Loucy (cell line): ENCODE measurements around the gene ESYT3.

Source experiments
- H2AFZ ChIP-seq: fragments of 200-600 bp; sonication (generic); 2 replicates; pipeline ENCODE4 v1.6.0; 2016; ENCODE audit warnings: antibody characterized with exemption, mild to moderate bottlenecking, low read length, moderate library complexity
- H3F3A ChIP-seq: fragments of 200-600 bp; 2 replicates; pipeline ENCODE4 v1.6.0; 2016; ENCODE audit warnings: antibody characterized with exemption, low read depth, mild to moderate bottlenecking
- H3K27me3 ChIP-seq: fragments of 200-600 bp; sonication (generic); 2 replicates; pipeline ENCODE4 v1.6.1; 2014; ENCODE audit warnings: low read length, mild to moderate bottlenecking; ENCODE audit not compliant: insufficient read depth, poor library complexity, severe bottlenecking
- H3K36me3 ChIP-seq: fragments of 200-600 bp; sonication (generic); 2 replicates; pipeline ENCODE4 v1.6.1; 2016; ENCODE audit warnings: low read length; ENCODE audit not compliant: insufficient read depth
- H3K4me1 ChIP-seq: fragments of 200-600 bp; sonication (generic); 2 replicates; pipeline ENCODE4 v1.5.1; 2014; ENCODE audit warnings: low read length, mild to moderate bottlenecking; ENCODE audit not compliant: insufficient read depth, poor library complexity, severe bottlenecking
- H3K4me2 ChIP-seq: fragments of 200-600 bp; sonication (generic); 2 replicates; pipeline ENCODE4 v1.6.0; 2014; ENCODE audit warnings: antibody characterized with exemption, low read length, low read depth, mild to moderate bottlenecking; ENCODE audit not compliant: poor library complexity, severe bottlenecking
- H3K4me3 ChIP-seq: fragments of 200-600 bp; sonication (generic); 2 replicates; pipeline ENCODE4 v1.5.1; 2014; ENCODE audit warnings: low read length, mild to moderate bottlenecking, mixed read lengths; ENCODE audit not compliant: poor library complexity, severe bottlenecking
- H3K79me2 ChIP-seq: fragments of 200-600 bp; sonication (generic); 2 replicates; pipeline ENCODE4 v1.6.1; 2014; ENCODE audit warnings: low read length; ENCODE audit not compliant: insufficient read depth
- H3K9ac ChIP-seq: fragments of 200-600 bp; sonication (generic); 2 replicates; pipeline ENCODE4 v1.6.0; 2014; ENCODE audit warnings: mild to moderate bottlenecking, low read depth, low read length, moderate library complexity; ENCODE audit not compliant: poor library complexity, severe bottlenecking
- H3K9me2 ChIP-seq: fragments of 200-600 bp; sonication (generic); replicated peaks from 2 replicates; pipeline ENCODE4 v1.6.1; 2016; ENCODE audit warnings: low read depth, low read length, mixed read lengths
- H3K9me3 ChIP-seq: fragments of 200-600 bp; sonication (generic); 2 replicates; pipeline ENCODE4 v1.6.1; 2014; ENCODE audit warnings: mild to moderate bottlenecking, antibody characterized with exemption, low read length, low read depth; ENCODE audit not compliant: insufficient read depth
- H4K20me1 ChIP-seq: fragments of 200-600 bp; sonication (generic); 2 replicates; pipeline ENCODE4 v1.6.0; 2014; ENCODE audit warnings: antibody characterized with exemption, low read length, mild to moderate bottlenecking; ENCODE audit not compliant: insufficient read depth, poor library complexity, severe bottlenecking
- EZH2phosphoT487 ChIP-seq: fragments of 200-600 bp; IDR thresholded peaks from 2 replicates; pipeline ENCODE4 v1.6.1; 2018; ENCODE audit warnings: antibody characterized with exemption, mild to moderate bottlenecking, moderate library complexity, borderline replicate concordance
- TF ChIP-seq, protein P1 (sequence below): fragments of 200-600 bp; sonication (generic); conservative IDR thresholded peaks from 2 replicates; pipeline ENCODE4 v1.5.1; 2014; ENCODE audit warnings: mild to moderate bottlenecking, antibody characterized with exemption, low read length

Gene ESYT3

GRCh38 chr3:138432576-138433240 is 1.7 kb upstream of the ESYT3 start:
- H3K4me3 ChIP-seq, result no peak overlapping the region
- H2AFZ ChIP-seq, result no peak overlapping the region
- H4K20me1 ChIP-seq, result no peaks in the 10 kb centered on the region
- TF ChIP-seq EZH2phosphoT487, result no peak
- TF ChIP-seq, protein P1, sequence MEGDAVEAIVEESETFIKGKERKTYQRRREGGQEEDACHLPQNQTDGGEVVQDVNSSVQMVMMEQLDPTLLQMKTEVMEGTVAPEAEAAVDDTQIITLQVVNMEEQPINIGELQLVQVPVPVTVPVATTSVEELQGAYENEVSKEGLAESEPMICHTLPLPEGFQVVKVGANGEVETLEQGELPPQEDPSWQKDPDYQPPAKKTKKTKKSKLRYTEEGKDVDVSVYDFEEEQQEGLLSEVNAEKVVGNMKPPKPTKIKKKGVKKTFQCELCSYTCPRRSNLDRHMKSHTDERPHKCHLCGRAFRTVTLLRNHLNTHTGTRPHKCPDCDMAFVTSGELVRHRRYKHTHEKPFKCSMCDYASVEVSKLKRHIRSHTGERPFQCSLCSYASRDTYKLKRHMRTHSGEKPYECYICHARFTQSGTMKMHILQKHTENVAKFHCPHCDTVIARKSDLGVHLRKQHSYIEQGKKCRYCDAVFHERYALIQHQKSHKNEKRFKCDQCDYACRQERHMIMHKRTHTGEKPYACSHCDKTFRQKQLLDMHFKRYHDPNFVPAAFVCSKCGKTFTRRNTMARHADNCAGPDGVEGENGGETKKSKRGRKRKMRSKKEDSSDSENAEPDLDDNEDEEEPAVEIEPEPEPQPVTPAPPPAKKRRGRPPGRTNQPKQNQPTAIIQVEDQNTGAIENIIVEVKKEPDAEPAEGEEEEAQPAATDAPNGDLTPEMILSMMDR, result no peak
- H3K79me2 ChIP-seq, result no peaks in the 10 kb centered on the region
- no peak overlapping the region for H3K9ac ChIP-seq
- H3K4me1 ChIP-seq, result no peaks in the 10 kb centered on the region
- H3K9me2 ChIP-seq, result no peaks in the 10 kb centered on the region
- no peaks in the 10 kb centered on the region for H3K36me3 ChIP-seq
- no peak overlapping the region for H3K4me2 ChIP-seq
- no peaks in the 10 kb centered on the region for H3F3A ChIP-seq
- H3K27me3 ChIP-seq, result no peaks in the 10 kb centered on the region
- H3K9me3 ChIP-seq, result no peaks in the 10 kb centered on the region

GRCh38 chr3:138433892-138434275 is 532 bp upstream of the ESYT3 start:
- no peaks in the 10 kb centered on the region for H3F3A ChIP-seq
- H3K9me3 ChIP-seq, result no peaks in the 10 kb centered on the region
- no peaks in the 10 kb centered on the region for H3K4me1 ChIP-seq
- H3K9me2 ChIP-seq, result no peaks in the 10 kb centered on the region
- no peak overlapping the region for H2AFZ ChIP-seq
- H3K4me2 ChIP-seq, result peak overlapping the region; percentile 16
- no peaks in the 10 kb centered on the region for H3K36me3 ChIP-seq
- H4K20me1 ChIP-seq, result no peaks in the 10 kb centered on the region
- TF ChIP-seq, protein P1, result no peak
- TF ChIP-seq EZH2phosphoT487, result no peak
- H3K79me2 ChIP-seq, result no peaks in the 10 kb centered on the region
- no peaks in the 10 kb centered on the region for H3K27me3 ChIP-seq
- H3K9ac ChIP-seq, result no peak overlapping the region
- H3K4me3 ChIP-seq, result no peak overlapping the region

DNA sequence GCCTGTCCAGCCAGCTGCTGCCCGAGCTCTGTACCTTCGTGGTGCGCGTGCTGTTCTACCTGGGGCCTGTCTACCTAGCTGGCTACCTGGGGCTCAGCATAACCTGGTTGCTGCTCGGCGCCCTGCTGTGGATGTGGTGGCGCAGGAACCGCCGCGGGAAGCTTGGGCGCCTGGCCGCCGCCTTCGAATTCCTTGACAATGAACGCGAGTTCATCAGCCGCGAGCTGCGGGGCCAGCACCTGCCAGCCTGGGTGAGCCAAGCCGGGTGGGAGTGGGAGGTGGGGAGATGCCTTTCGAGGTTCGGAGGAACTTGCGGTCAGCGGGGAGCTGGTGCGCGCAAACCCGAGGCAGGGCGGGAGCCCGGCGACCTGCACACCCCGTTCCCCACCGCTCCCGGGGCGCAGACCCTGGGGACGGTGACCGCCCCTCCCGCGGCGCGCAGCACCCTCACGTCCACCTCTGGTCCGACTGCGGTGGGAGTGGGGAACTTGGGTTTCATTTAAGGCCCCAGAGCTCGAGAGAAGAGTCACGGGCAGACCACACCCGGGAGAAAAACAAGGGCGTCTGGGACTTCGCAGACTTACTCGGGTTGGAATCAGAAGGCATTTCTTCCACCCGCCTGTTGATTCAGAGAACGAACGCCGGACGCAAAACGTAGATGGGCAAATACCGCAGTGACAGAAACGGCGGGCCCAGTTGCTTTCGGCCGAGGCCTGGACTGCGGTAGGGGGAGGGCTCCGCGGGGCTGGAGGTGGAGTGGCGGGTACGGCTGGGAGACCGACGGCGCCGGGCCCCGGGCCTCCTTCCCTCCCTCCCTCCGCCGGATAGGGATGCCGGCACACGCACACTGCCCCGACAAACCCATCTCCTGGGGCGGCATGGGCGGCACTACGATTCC is 708 bp downstream of the ESYT3 start:
- H3K36me3 ChIP-seq, result no peaks in the 10 kb centered on the region
- H3K79me2 ChIP-seq, result no peaks in the 10 kb centered on the region
- H2AFZ ChIP-seq, result no peak overlapping the region
- peak overlapping the region; percentile 16 for H3K4me2 ChIP-seq
- no peaks in the 10 kb centered on the region for H4K20me1 ChIP-seq
- no peaks in the 10 kb centered on the region for H3K9me3 ChIP-seq
- H3K9ac ChIP-seq, result no peak overlapping the region
- TF ChIP-seq, protein P1, result no peak
- no peak for TF ChIP-seq EZH2phosphoT487
- H3K4me1 ChIP-seq, result no peaks in the 10 kb centered on the region
- no peaks in the 10 kb centered on the region for H3K9me2 ChIP-seq
- no peaks in the 10 kb centered on the region for H3F3A ChIP-seq
- no peaks in the 10 kb centered on the region for H3K27me3 ChIP-seq
- H3K4me3 ChIP-seq, result no peak overlapping the region
